RWPE2 (cell line): ENCODE results near the gene TGFBR3L.

Source experiments
- ATAC-seq: fragments of 200-7000 bp; cut with Tn5 transposase; 3 replicates; pipeline ENCODE4 v1.9.1; 2021; ENCODE audit warnings: low read depth
- DNase-seq: peaks from one replicate; pipeline ENCODE4 v3.0.0-alpha.2; 2020; ENCODE audit warnings: low spot score
- H3K27ac ChIP-seq: fragments of 450-650 bp; 2 replicates; pipeline ENCODE4 v1.5.1; 2017; ENCODE audit warnings: mild to moderate bottlenecking; ENCODE audit not compliant: poor library complexity, severe bottlenecking
- H3K27me3 ChIP-seq: fragments of 250-450 bp; sonication (Bioruptor Pico); 2 replicates; pipeline ENCODE4 v1.5.1; 2021; ENCODE audit warnings: mild to moderate bottlenecking, moderate library complexity; ENCODE audit not compliant: insufficient read depth, poor library complexity, severe bottlenecking
- H3K36me3 ChIP-seq: fragments of 250-450 bp; sonication (Bioruptor Pico); 2 replicates; pipeline ENCODE4 v1.5.1; 2020; ENCODE audit warnings: low read depth, mild to moderate bottlenecking, moderate library complexity
- H3K4me1 ChIP-seq: fragments of 250-450 bp; sonication (Bioruptor Pico); 2 replicates; pipeline ENCODE4 v1.5.1; 2021; ENCODE audit warnings: mild to moderate bottlenecking, moderate library complexity; ENCODE audit not compliant: insufficient read depth, poor library complexity, severe bottlenecking
- H3K4me3 ChIP-seq: fragments of 250-450 bp; sonication (Bioruptor Pico); 2 replicates; pipeline ENCODE4 v1.5.1; 2021; ENCODE audit warnings: mild to moderate bottlenecking, moderate library complexity; ENCODE audit not compliant: severe bottlenecking
- H3K9me3 ChIP-seq: fragments of 250-450 bp; sonication (Bioruptor Pico); 2 replicates; pipeline ENCODE4 v1.5.1; 2021; ENCODE audit warnings: mild to moderate bottlenecking, moderate library complexity; ENCODE audit not compliant: severe bottlenecking
- CTCF ChIP-seq: fragments of 450-650 bp; IDR thresholded peaks from one replicate; pipeline ENCODE4 v1.5.1; 2017; ENCODE audit warnings: mild to moderate bottlenecking, moderate library complexity; ENCODE audit not compliant: poor library complexity, severe bottlenecking

The TGFBR3L gene

DNA sequence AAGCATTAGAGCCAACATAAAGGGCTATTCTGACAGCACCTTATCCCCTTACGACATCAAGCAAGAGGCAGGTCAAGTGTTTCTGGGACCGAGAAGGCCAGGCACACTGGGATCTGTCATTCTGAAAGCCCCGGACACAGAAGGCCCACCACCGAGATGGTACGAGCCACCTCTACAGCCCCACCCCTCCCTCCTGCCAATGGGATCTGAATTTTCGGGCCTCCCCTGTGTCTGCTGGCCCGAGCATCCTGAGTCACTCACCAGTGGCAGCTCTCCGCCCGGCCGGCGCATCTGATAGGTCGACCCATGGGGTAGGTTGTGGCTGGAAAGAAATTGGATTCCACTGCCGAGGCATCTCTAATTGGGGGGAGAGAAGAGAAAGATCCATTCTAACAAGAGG, 26.2 kb downstream of the TGFBR3L start:
- Histone ChIP-seq H3K4me3 (no peak overlapping the region), H3K4me1 (no peaks in the 10 kb centered on the region), H3K9me3 (no peaks in the 10 kb centered on the region), H3K27me3 (no peaks in the 10 kb centered on the region), H3K27ac (no peak overlapping the region), H3K36me3 (peaks cover 54% of the 10 kb centered on the region)
- DNase-seq (no peak), ATAC-seq (no peak)
- TF ChIP-seq CTCF: no peak

GRCh38 chr19:7941895-7942596, 27.4 kb downstream of the TGFBR3L start:
- no peak overlapping the region for H3K4me3 ChIP-seq
- H3K27ac ChIP-seq: no peak overlapping the region
- peaks cover 42% of the 10 kb centered on the region for H3K36me3 ChIP-seq
- no peaks in the 10 kb centered on the region for H3K27me3 ChIP-seq
- no peak for DNase-seq
- ATAC-seq: no peak
- H3K9me3 ChIP-seq: no peaks in the 10 kb centered on the region
- TF ChIP-seq CTCF: no peak
- H3K4me1 ChIP-seq: no peaks in the 10 kb centered on the region

GRCh38 chr19:7942981-7943443, 28.4 kb downstream of the TGFBR3L start:
- H3K4me3 ChIP-seq: peak overlapping the region; percentile 81
- peak overlapping the region; percentile 46 for H3K27ac ChIP-seq
- TF ChIP-seq CTCF: no peak
- peak; percentile 4; the same call in 2 of the 3 replicates for ATAC-seq
- no peaks in the 10 kb centered on the region for H3K9me3 ChIP-seq
- H3K36me3 ChIP-seq: peaks cover 32% of the 10 kb centered on the region
- DNase-seq: no peak
- no peaks in the 10 kb centered on the region for H3K4me1 ChIP-seq
- no peaks in the 10 kb centered on the region for H3K27me3 ChIP-seq

DNA sequence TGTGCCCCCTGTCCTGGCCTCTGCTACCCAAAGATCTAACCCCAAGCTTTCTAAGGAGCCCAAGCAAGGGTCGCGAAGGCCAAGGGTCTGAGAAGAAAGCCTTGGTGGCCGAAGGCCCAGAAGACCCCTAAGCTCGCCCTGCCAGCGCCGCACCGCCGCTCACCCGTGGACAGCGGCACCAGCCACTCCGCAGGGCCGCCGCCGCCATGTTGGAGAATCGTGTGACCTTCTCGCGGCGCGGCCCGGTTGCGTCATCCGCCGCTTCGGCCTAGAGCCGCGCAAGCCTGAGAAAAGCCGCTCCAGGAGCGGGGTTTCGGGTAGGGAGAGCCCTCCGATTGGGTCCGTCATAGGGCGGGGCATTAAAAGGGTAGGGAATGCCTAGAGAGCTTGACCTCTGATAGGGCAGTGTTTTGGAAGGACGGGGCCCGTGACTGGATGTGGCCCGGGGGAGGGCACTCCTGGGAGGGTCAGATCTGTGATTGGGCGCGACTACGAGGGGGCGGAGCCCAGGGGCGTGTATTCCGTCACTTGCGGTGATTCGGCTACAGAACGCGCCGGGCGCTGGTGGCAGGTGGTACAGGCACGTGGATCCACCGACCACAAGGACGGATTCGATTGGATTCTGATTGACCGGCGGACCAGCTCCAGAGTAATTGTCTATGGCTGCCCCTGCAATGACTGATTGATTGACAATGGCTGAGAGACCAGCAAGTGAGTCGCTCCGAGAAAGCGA, 29.0 kb downstream of the TGFBR3L start, which contains the start of gene TIMM44:
Gene TIMM44 (minus strand): TSS at position 223 of the 733 bp plus-strand sequence. CDS start 15 bp downstream, at position 208.
- Histone ChIP-seq H3K4me1 (no peaks in the 10 kb centered on the region), H3K27ac (peak within 1 kb of the TSS; percentile 46), H3K9me3 (no peaks in the 10 kb centered on the region), H3K27me3 (no peaks in the 10 kb centered on the region), H3K36me3 (peaks cover 26% of the 10 kb centered on the region), H3K4me3 (peak within 1 kb of the TSS; percentile 81)
- DNase-seq (peak; percentile 99), ATAC-seq (peak; percentile 99)
- no peak for TF ChIP-seq CTCF
